Brain microvascular endothelial cell (primary cell): ENCODE data around the gene RYR3.

ENCODE experiments used
- DNase-seq: peaks from one replicate; pipeline ENCODE4 v3.0.0-alpha.2; 2020
- H3K27ac ChIP-seq: fragments of 250-450 bp; sonication (Bioruptor Pico); 2 replicates; pipeline ENCODE4 v1.5.1; 2020; ENCODE audit warnings: mild to moderate bottlenecking, moderate library complexity
- H3K27me3 ChIP-seq: fragments of 250-450 bp; sonication (Bioruptor Pico); replicated peaks from 2 replicates; pipeline ENCODE4 v1.5.1; 2020; ENCODE audit warnings: mild to moderate bottlenecking
- H3K36me3 ChIP-seq: fragments of 250-450 bp; sonication (Bioruptor Pico); replicated peaks from 2 replicates; pipeline ENCODE4 v1.5.1; 2020; ENCODE audit warnings: mild to moderate bottlenecking
- H3K4me3 ChIP-seq: 2 replicates; pipeline ENCODE4 v1.5.1; 2011; ENCODE audit warnings: low read depth, mild to moderate bottlenecking, control low read depth, low read length, moderate library complexity
- CTCF ChIP-seq: IDR thresholded peaks from 2 replicates; pipeline ENCODE4 v1.5.1; 2011; ENCODE audit warnings: low read depth, mild to moderate bottlenecking, moderate library complexity, low read length, control low read depth, inconsistent platforms; ENCODE audit errors: missing control alignments
- in situ Hi-C: cut with HindIII; loops from 2 replicates; pipeline ENCODE4 v1.10.0; 2017; ENCODE audit warnings: low sequenced_read_pairs, low pct_ligation_motif_present

RYR3 gene

GRCh38 chr15:33282226-33283020 is 28.3 kb upstream of the RYR3 start:
- no peak overlapping the region for H3K27ac ChIP-seq
- no peak for TF ChIP-seq CTCF
- in situ Hi-C loops, result no loop called here
- no peak for DNase-seq
- H3K27me3 ChIP-seq, result no peaks in the 10 kb centered on the region
- H3K4me3 ChIP-seq, result no peak overlapping the region
- no peaks in the 10 kb centered on the region for H3K36me3 ChIP-seq

GRCh38 chr15:33283576-33283975 is 27.2 kb upstream of the RYR3 start:
- Histone ChIP-seq H3K27ac (no peak overlapping the region), H3K36me3 (no peaks in the 10 kb centered on the region), H3K27me3 (no peaks in the 10 kb centered on the region), H3K4me3 (no peak overlapping the region)
- TF ChIP-seq CTCF, result no peak
- in situ Hi-C loops, result no loop called here
- no peak for DNase-seq

DNA sequence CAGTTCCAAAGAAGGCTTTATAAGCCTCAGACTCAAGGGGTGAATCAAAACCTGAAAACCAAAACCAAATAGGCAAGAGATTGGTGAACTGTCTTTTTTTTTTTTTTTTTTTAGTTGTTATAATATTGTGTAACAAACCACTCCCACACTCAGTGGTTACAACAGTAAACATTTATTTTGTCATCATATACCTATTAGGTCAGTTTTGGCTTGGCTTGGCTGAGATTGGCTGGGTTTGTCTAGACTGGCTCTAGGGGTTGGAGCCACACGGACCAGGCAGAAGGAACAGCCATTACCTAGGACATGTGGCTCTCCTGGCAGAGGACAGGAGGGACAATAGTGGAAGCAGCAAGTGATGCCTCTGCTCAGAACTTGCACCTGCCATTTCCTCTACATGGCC is 26.4 kb upstream of the RYR3 start:
- TF ChIP-seq CTCF, result no peak
- H3K4me3 ChIP-seq, result no peak overlapping the region
- no peak overlapping the region for H3K27ac ChIP-seq
- in situ Hi-C loops, result no loop called here
- DNase-seq, result no peak
- no peaks in the 10 kb centered on the region for H3K27me3 ChIP-seq
- H3K36me3 ChIP-seq, result no peaks in the 10 kb centered on the region

GRCh38 chr15:33292717-33293307 is 18.0 kb upstream of the RYR3 start:
- Histone ChIP-seq H3K27ac (no peak overlapping the region), H3K27me3 (no peaks in the 10 kb centered on the region), H3K4me3 (no peak overlapping the region), H3K36me3 (no peaks in the 10 kb centered on the region)
- TF ChIP-seq CTCF, result peak; percentile 81
- DNase-seq, result peak; percentile 62
- in situ Hi-C loops, result no loop called here

DNA sequence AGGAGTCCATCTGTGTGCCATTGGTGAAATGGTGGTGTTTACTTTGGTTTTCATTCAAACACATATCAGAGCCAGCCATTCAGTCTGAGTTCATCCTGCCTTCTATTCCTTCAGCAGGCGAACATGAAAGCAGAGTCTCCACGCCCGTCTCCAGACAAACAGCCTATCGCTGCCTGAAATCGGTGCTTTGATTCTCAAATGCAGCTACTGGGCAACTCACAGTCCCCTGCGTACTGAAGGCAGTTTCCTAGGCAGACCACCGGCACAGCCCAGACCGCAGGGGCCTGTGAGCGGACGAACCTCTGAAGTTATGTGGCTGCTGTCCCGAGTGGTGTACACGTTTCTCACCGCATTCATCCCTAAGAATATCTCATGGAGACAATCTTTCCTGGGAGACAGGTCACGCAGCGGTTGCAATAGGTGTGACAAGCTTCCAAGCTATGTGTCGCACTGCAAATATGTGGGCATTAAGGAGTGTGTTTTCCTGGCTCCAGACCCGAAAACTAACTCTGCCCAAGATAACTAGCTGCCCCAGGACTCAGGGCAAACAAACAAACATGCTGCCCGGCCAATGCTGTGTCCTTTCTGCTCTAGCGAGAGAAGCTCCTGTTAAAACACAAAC is 16.9 kb upstream of the RYR3 start:
- Histone ChIP-seq H3K36me3 (no peaks in the 10 kb centered on the region), H3K27ac (no peak overlapping the region), H3K4me3 (peak overlapping the region; percentile 33), H3K27me3 (no peaks in the 10 kb centered on the region)
- TF ChIP-seq CTCF, result no peak
- DNase-seq, result peak; percentile 5
- in situ Hi-C loops, result no loop called here
